Epithelial cell of prostate (primary cell): Measurements from ENCODE around the gene HHATL.
A peak's percentile ranks its signal among the peaks of the same experiment; 100 is the strongest.

Experiments
- DNase-seq: peaks from one replicate; pipeline ENCODE4 v3.0.0-alpha.2; 2011; ENCODE audit warnings: low read depth, low spot score
- H3K27ac ChIP-seq: fragments of 450-650 bp; 2 replicates; pipeline ENCODE4 v1.5.1; 2017; ENCODE audit warnings: mild to moderate bottlenecking

Gene HHATL

GRCh38 chr3:42656680-42657610, 45.7 kb downstream of the HHATL start:
- no peak overlapping the region for H3K27ac ChIP-seq

GRCh38 chr3:42655980-42656679, 46.5 kb downstream of the HHATL start:
- H3K27ac ChIP-seq = no peak overlapping the region
- DNase-seq = no peak

More at GRCh38 chr3:42656680-42657610, 45.7 kb downstream of the HHATL start:
- no peak for DNase-seq

GRCh38 chr3:42655331-42655888, 47.2 kb downstream of the HHATL start:
- DNase-seq = no peak
- H3K27ac ChIP-seq = peak overlapping the region; percentile 69

GRCh38 chr3:42654331-42655201, 48.0 kb downstream of the HHATL start:
- no peak for DNase-seq
- peak overlapping the region; percentile 69 for H3K27ac ChIP-seq

GRCh38 chr3:42653560-42654330, 48.9 kb downstream of the HHATL start, which contains the start of gene ZBTB47:
Gene ZBTB47, plus strand, starts transcription at chr3:42653697. Its CDS starts 4,659 bp downstream, at chr3:42658356.
- peak within 1 kb of the TSS; percentile 69 for H3K27ac ChIP-seq

GRCh38 chr3:42653303-42653559, 49.4 kb downstream of the HHATL start:
- no peak for DNase-seq
- H3K27ac ChIP-seq = peak overlapping the region; percentile 69

More at GRCh38 chr3:42653560-42654330, 48.9 kb downstream of the HHATL start, which contains the start of gene ZBTB47:
- DNase-seq = no peak

- DNase-seq = peak; percentile 43
- peak overlapping the region; percentile 69 for H3K27ac ChIP-seq
Observed at GRCh38 chr3:42652611-42653302, 49.8 kb downstream of the HHATL start.

GRCh38 chr3:42652251-42652610, 50.4 kb downstream of the HHATL start:
- no peak for DNase-seq
- H3K27ac ChIP-seq = peak overlapping the region; percentile 69

- no peak for DNase-seq
- peak overlapping the region; percentile 69 for H3K27ac ChIP-seq
Observed at GRCh38 chr3:42651248-42652091, 51.1 kb downstream of the HHATL start.

- no peak overlapping the region for H3K27ac ChIP-seq
- no peak for DNase-seq
Observed at GRCh38 chr3:42649783-42650182, 52.8 kb downstream of the HHATL start.

- no peak overlapping the region for H3K27ac ChIP-seq
- DNase-seq = no peak
Observed at GRCh38 chr3:42649006-42649405, 53.6 kb downstream of the HHATL start.

- DNase-seq = no peak
- H3K27ac ChIP-seq = no peak overlapping the region
Observed at GRCh38 chr3:42647821-42648459, 54.7 kb downstream of the HHATL start.
